CD4-positive, alpha-beta T cell treated with Interleukin-17A for 4 hours (primary cell): ENCODE measurements around the gene TXLNG.

Experiments
- DNase-seq: peaks from one replicate; pipeline ENCODE4 v3.0.0-alpha.2; 2020; ENCODE audit warnings: mixed read lengths

TXLNG gene

GRCh38 chrX:16874458-16875095, 88.3 kb downstream of the TXLNG start:
- DNase-seq = no peak

- no peak for DNase-seq
These were observed 90.4 kb downstream of the TXLNG start for GRCh38 chrX:16876696-16877095.

- DNase-seq = peak; percentile 25
These were observed 95.9 kb downstream of the TXLNG start for GRCh38 chrX:16882169-16882568.

GRCh38 chrX:16882702-16883486, 96.6 kb downstream of the TXLNG start:
- peak; percentile 77 for DNase-seq

GRCh38 chrX:16883487-16883804, 97.2 kb downstream of the TXLNG start:
- no peak for DNase-seq

GRCh38 chrX:16885628-16886027, 99.4 kb downstream of the TXLNG start:
- no peak for DNase-seq

- peak; percentile 76 for DNase-seq
These were observed 106.5 kb downstream of the TXLNG start for GRCh38 chrX:16892504-16893362.
